Nephron progenitor cell (in vitro differentiated cells): Measurements from ENCODE around the gene USP20.

Experiments
- DNase-seq: peaks from one replicate; pipeline ENCODE4 v3.0.0; 2021
- H3K27ac Mint-ChIP-seq: 2 replicates; pipeline ENCODE4 v1.8.0; 2021; ENCODE audit warnings: mild to moderate bottlenecking, moderate library complexity, mixed read lengths
- H3K27me3 Mint-ChIP-seq: 2 replicates; pipeline ENCODE4 v1.8.0; 2021; ENCODE audit warnings: mild to moderate bottlenecking, low read depth, mixed read lengths; ENCODE audit not compliant: poor library complexity
- H3K36me3 Mint-ChIP-seq: 2 replicates; pipeline ENCODE4 v1.8.0; 2021; ENCODE audit warnings: low read depth, mixed read lengths
- H3K4me1 Mint-ChIP-seq: 2 replicates; pipeline ENCODE4 v1.8.0; 2021; ENCODE audit warnings: mixed read lengths
- H3K4me3 Mint-ChIP-seq: 2 replicates; pipeline ENCODE4 v1.8.0; 2021; ENCODE audit warnings: mild to moderate bottlenecking, moderate library complexity, mixed read lengths
- H3K9me3 Mint-ChIP-seq: 2 replicates; pipeline ENCODE4 v1.8.0; 2021; ENCODE audit warnings: mild to moderate bottlenecking, moderate library complexity, mixed read lengths
- CTCF ChIP-seq: fragments of 200-600 bp; sonication (generic); IDR thresholded peaks from 2 replicates; pipeline ENCODE4 v1.5.0; 2021; ENCODE audit warnings: antibody characterized with exemption

The USP20 gene

GRCh38 chr9:129801504-129801903, 33.8 kb upstream of the USP20 start:
- Mint-ChIP-seq H3K27ac (peak overlapping the region; percentile 72), H3K27me3 (peaks cover 11% of the 10 kb centered on the region), H3K36me3 (peaks cover 10% of the 10 kb centered on the region), H3K4me3 (peak overlapping the region; percentile 65), H3K9me3 (no peaks in the 10 kb centered on the region), H3K4me1 (peaks cover 19% of the 10 kb centered on the region)
- DNase-seq = no peak
- no peak for TF ChIP-seq CTCF

DNA sequence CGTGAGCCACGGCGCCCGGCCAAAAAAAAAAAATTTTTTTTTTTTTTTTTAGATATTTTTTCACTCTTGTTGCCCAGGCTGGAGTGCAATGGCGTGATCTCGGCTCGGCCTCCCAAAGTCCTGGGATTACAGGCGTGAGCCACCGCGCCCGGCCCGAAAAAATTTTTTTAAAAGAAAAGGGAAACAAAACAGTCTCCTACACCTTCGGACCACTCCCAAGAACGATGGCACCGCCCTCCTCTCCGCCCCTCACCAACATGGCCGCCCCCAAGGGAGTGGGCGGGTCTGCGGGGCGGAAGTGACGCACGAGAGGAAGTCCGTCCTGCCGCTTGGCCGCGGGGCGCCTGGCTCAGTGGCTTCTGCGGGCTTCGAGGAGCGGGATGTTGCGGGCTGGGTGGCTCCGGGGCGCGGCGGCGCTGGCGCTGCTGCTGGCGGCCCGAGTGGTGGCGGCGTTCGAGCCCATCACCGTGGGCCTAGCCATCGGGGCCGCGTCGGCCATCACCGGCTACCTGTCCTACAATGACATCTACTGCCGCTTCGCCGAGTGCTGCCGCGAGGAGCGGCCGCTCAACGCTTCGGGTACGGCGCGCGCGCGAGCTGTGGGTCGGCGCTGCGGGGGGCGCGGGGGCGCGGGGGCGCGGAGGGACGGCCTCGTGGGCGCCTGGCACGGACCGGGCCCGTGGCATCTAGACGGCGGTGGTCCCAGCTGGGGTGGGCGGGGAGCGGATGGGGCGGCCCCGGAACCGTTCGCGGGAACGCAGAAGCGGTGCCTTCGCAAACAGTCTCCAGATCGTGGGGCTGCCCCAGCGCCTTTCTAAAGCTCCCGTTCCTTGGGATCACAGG, 32.2 kb upstream of the USP20 start, which contains the start of gene TOR1B:
Gene TOR1B (plus strand): TSS at position 352 of the 843 bp plus-strand sequence. CDS start 29 bp downstream, at position 381.
- Mint-ChIP-seq H3K4me3 (peak within 1 kb of the TSS; percentile 81), H3K4me1 (peaks cover 20% of the 10 kb centered on the region), H3K36me3 (peaks cover 20% of the 10 kb centered on the region), H3K9me3 (no peaks in the 10 kb centered on the region), H3K27ac (no peak within 1 kb of the TSS), H3K27me3 (peaks cover 5% of the 10 kb centered on the region)
- DNase-seq = peak; percentile 96
- no peak for TF ChIP-seq CTCF

GRCh38 chr9:129803676-129804060, 31.6 kb upstream of the USP20 start:
- no peak for TF ChIP-seq CTCF
- Mint-ChIP-seq H3K27ac (no peak overlapping the region), H3K4me3 (peak overlapping the region; percentile 81), H3K36me3 (peaks cover 21% of the 10 kb centered on the region), H3K4me1 (peaks cover 20% of the 10 kb centered on the region), H3K9me3 (no peaks in the 10 kb centered on the region), H3K27me3 (peaks cover 4% of the 10 kb centered on the region)
- no peak for DNase-seq

- Mint-ChIP-seq H3K27ac (peak overlapping the region; percentile 54), H3K36me3 (peaks cover 36% of the 10 kb centered on the region)
These were observed 29.2 kb upstream of the USP20 start for GRCh38 chr9:129806061-129806460.

GRCh38 chr9:129809346-129809745, 25.9 kb upstream of the USP20 start:
- no peaks in the 10 kb centered on the region for H3K9me3 Mint-ChIP-seq
- H3K4me3 Mint-ChIP-seq = no peak overlapping the region
- H3K27me3 Mint-ChIP-seq = peaks cover 3% of the 10 kb centered on the region
- peaks cover 13% of the 10 kb centered on the region for H3K4me1 Mint-ChIP-seq
- peaks cover 55% of the 10 kb centered on the region for H3K36me3 Mint-ChIP-seq
- H3K27ac Mint-ChIP-seq = peak overlapping the region; percentile 67
- TF ChIP-seq CTCF = no peak
- no peak for DNase-seq

More at GRCh38 chr9:129806061-129806460, 29.2 kb upstream of the USP20 start:
- no peak for TF ChIP-seq CTCF
- H3K4me3 Mint-ChIP-seq = peak overlapping the region; percentile 27
- no peaks in the 10 kb centered on the region for H3K27me3 Mint-ChIP-seq
- H3K9me3 Mint-ChIP-seq = no peaks in the 10 kb centered on the region
- no peak for DNase-seq
- peaks cover 20% of the 10 kb centered on the region for H3K4me1 Mint-ChIP-seq

GRCh38 chr9:129810116-129810515, 25.1 kb upstream of the USP20 start:
- Mint-ChIP-seq H3K36me3 (peaks cover 59% of the 10 kb centered on the region), H3K27ac (no peak overlapping the region), H3K9me3 (no peaks in the 10 kb centered on the region)

More at GRCh38 chr9:129810116-129810515, 25.1 kb upstream of the USP20 start:
- peaks cover 3% of the 10 kb centered on the region for H3K27me3 Mint-ChIP-seq
- no peak for TF ChIP-seq CTCF
- peaks cover 11% of the 10 kb centered on the region for H3K4me1 Mint-ChIP-seq
- H3K4me3 Mint-ChIP-seq = no peak overlapping the region
- DNase-seq = no peak
